ENCODE data around the gene DTD2. TPM values are rescaled to one million over a fixed set of nuclear protein-coding genes. Genes with fewer than 3 reads are reported as not detected.
A peak's percentile ranks its signal among the peaks of the same experiment; 100 is the strongest.

DTD2 gene
- total and polyA plus RNA-seq, 3 experiments from 2014 or later: 18.0 to 28.7 (median 28.4) TPM

DNA sequence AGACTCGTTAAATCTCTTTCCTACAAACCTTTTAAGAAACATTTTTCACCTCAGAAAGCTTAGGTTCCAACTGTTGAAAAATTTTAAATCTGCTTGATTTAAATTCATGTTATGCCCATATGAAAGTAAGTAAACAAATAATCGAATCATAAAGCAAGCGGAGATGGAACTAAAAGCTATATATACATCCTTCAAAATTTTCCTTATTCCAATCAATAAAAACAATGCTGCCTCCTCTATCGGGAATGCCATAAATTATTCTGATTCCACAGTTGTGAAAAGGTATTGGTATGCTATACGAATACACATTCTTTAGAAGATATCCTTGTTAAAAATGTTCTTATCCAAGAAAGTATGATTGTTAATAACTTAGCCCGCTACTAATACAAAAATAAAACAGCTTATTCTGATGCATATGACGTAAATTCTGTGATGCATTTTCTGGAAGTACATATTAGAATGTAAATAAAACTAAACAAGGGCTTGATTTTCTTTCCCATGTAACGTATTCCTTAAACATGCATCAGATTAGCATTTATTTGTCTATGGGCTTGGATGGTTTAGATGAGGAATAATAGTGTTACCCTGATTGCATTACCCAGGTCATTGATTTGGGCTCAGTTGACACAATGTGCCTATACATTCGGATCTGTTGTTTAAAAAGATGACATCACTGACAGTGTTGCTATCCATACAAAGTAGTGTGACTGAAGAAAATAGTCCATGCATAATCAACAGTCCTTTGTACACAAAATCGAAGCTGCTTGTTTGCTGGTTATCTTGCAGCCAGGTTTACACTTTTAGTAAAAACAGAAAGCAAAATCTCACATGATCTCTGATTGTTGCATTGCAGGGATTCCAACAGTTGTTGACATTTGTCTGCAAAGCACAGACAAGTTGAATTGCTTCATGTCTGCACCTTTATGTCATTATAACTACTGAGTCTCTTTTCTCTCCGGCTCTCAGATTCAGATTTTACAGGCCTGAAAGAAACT, 656 bp upstream of the DTD2 start:
- Mint-ChIP-seq H3K27ac (peak overlapping the region; percentile 93 to 98 (median 96)), H3K36me3 (peaks cover 0 to 10% (median 0%) of the 10 kb centered on the region in 3 donors), H3K27me3 (peaks cover 3 to 11% of the 10 kb centered on the region in 2 donors), H3K4me3 (peak overlapping the region; percentile 94 to 97 (median 97)), H3K4me1 (peaks cover 25 to 47% (median 43%) of the 10 kb centered on the region in 3 donors), H3K9me3 (no peaks in the 10 kb centered on the region)
- Histone ChIP-seq H3K27ac (ENCODE audit: low read depth, low read length) (peak overlapping the region; percentile 87), H3K27me3 (ENCODE audit: insufficient read depth, low read length, poor library complexity, severe bottlenecking) (no peaks in the 10 kb centered on the region), H3K36me3 (ENCODE audit: insufficient read depth, low read length) (no peaks in the 10 kb centered on the region), H3K4me1 (ENCODE audit: insufficient read depth, low read length) (peaks cover 15% of the 10 kb centered on the region), H3K9me3 (ENCODE audit: low read length) (no peaks in the 10 kb centered on the region), H3K4me3 (ENCODE audit: low read length) (peak overlapping the region; percentile 85)
- POLR2A ChIA-PET: interaction anchor here (0.6 to 2.0 kb wide), 7 partner anchors 38 to 746 kb away, joined by 3 to 14 read pairs (median 3); partner anchors contain the start of genes HEATR5A and STRN3
- CTCF ChIA-PET: interaction anchor here (2.7 kb wide), 1 partner anchor 37 kb away, joined by 11 read pairs; the partner anchor contains the start of gene HEATR5A
- no peak for DNase-seq

DNA sequence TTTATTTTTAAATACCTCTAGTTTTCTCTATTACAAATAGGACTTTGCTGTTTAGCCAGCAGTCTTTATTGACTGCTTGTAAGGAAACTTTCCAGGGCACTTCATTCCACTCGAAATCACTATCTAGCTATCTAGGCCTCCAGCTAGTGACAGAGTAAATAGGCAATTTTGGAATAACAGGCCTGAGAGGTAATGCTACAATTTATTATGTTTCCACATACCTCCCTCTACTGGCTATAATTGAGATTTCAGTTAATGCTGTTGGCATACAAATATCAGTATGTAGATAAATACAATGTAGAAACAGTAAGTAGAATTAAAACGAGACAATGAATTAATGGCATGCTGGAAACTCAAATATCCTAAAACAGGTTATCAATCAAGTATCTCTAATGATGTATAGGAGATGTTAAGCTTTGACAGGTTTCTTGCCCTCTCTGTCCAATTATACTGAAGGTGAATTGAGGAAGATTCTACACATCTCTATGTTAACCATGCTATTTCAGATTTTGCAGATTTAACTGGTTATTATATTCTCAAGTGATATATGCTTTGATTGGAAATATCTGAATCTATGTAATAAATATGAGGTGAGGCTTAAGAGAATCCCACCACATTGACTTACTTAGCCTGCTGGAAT, 7.2 kb downstream of the DTD2 start:
- peaks cover 2 to 56% (median 8%) of the 10 kb centered on the region in 3 donors for H3K36me3 Mint-ChIP-seq
- Histone ChIP-seq H3K27ac (ENCODE audit: low read depth, low read length) (no peak overlapping the region), H3K4me3 (ENCODE audit: low read length) (no peak overlapping the region), H3K27me3 (ENCODE audit: insufficient read depth, low read length, poor library complexity, severe bottlenecking) (no peaks in the 10 kb centered on the region), H3K36me3 (ENCODE audit: insufficient read depth, low read length) (peaks cover 9% of the 10 kb centered on the region), H3K4me1 (ENCODE audit: insufficient read depth, low read length) (peaks cover 4% of the 10 kb centered on the region), H3K9me3 (ENCODE audit: low read length) (no peaks in the 10 kb centered on the region)
- CTCF ChIA-PET: interaction anchor here (0.7 to 1.4 kb wide), 3 partner anchors 29 to 315 kb away, joined by 3 to 5 read pairs (median 3); partner anchors contain the start of gene HEATR5A
- POLR2A ChIA-PET: no interaction called here
- no peak overlapping the region for H3K27ac Mint-ChIP-seq
- no peaks in the 10 kb centered on the region for H3K27me3 Mint-ChIP-seq
- H3K9me3 Mint-ChIP-seq: no peaks in the 10 kb centered on the region
- no peak for DNase-seq
- no peak overlapping the region for H3K4me3 Mint-ChIP-seq
- H3K4me1 Mint-ChIP-seq: peaks cover 0 to 15% (median 13%) of the 10 kb centered on the region in 3 donors

GRCh38 chr14:31449136-31449535, 8.2 kb downstream of the DTD2 start:
- Histone ChIP-seq H3K4me3 (ENCODE audit: low read length) (no peak overlapping the region), H3K4me1 (ENCODE audit: insufficient read depth, low read length) (peaks cover under 1% of the 10 kb centered on the region), H3K9me3 (ENCODE audit: low read length) (no peaks in the 10 kb centered on the region), H3K27ac (ENCODE audit: low read depth, low read length) (no peak overlapping the region), H3K27me3 (ENCODE audit: insufficient read depth, low read length, poor library complexity, severe bottlenecking) (no peaks in the 10 kb centered on the region), H3K36me3 (ENCODE audit: insufficient read depth, low read length) (peaks cover 9% of the 10 kb centered on the region)
- H3K27ac Mint-ChIP-seq: no peak overlapping the region
- no peaks in the 10 kb centered on the region for H3K27me3 Mint-ChIP-seq
- no peak for DNase-seq
- ChIA-PET POLR2A (no interaction called here), CTCF (interaction anchor here (0.6 to 1.4 kb wide), 4 partner anchors 28 to 314 kb away, joined by 3 to 5 read pairs (median 4); partner anchors contain the start of gene HEATR5A)
- H3K4me1 Mint-ChIP-seq: peaks cover 0 to 7% (median 5%) of the 10 kb centered on the region in 3 donors
- no peaks in the 10 kb centered on the region for H3K9me3 Mint-ChIP-seq
- H3K4me3 Mint-ChIP-seq: no peak overlapping the region
- peaks cover 2 to 56% (median 10%) of the 10 kb centered on the region in 3 donors for H3K36me3 Mint-ChIP-seq

- no peak overlapping the region for H3K27ac Mint-ChIP-seq
- POLR2A ChIA-PET: no interaction called here
Measured at GRCh38 chr14:31445703-31446102, 11.6 kb downstream of the DTD2 start.

DNA sequence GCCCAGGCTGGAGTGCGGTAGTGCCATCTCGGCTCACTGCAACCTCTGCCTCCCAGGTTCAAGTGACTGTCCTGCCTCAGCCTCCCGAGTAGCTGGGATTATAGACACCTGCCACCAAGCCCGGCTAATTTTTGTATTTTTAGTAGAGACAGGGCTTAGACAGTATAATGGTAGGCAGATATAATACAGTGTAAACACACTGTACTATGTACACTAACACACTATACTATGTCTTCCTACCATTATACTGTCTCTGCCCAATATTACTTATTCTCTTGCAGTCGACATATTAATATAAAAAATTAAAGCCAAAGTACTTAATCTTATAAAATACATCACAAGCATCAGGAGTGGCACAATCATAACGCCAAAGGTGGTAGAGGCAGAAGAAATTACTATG, 15.0 kb downstream of the DTD2 start:
- H3K36me3 Mint-ChIP-seq: peaks cover 6 to 18% (median 16%) of the 10 kb centered on the region in 3 donors
- H3K9me3 ChIP-seq (ENCODE audit: low read length): no peaks in the 10 kb centered on the region
- no peak for DNase-seq
- no peak overlapping the region for H3K4me3 Mint-ChIP-seq
- no peak overlapping the region for H3K27ac Mint-ChIP-seq
- no peaks in the 10 kb centered on the region for H3K27me3 Mint-ChIP-seq
- H3K4me1 ChIP-seq (ENCODE audit: insufficient read depth, low read length): no peaks in the 10 kb centered on the region
- POLR2A ChIA-PET: no interaction called here
- H3K4me3 ChIP-seq (ENCODE audit: low read length): no peak overlapping the region
- H3K27me3 ChIP-seq (ENCODE audit: insufficient read depth, low read length, poor library complexity, severe bottlenecking): no peaks in the 10 kb centered on the region
- H3K4me1 Mint-ChIP-seq: no peaks in the 10 kb centered on the region
- H3K36me3 ChIP-seq (ENCODE audit: insufficient read depth, low read length): no peaks in the 10 kb centered on the region
- H3K9me3 Mint-ChIP-seq: no peaks in the 10 kb centered on the region
- H3K27ac ChIP-seq (ENCODE audit: low read depth, low read length): no peak overlapping the region
- CTCF ChIA-PET: no interaction called here

More at GRCh38 chr14:31445703-31446102, 11.6 kb downstream of the DTD2 start:
- H3K27me3 ChIP-seq (ENCODE audit: insufficient read depth, low read length, poor library complexity, severe bottlenecking): no peaks in the 10 kb centered on the region
- H3K27ac ChIP-seq (ENCODE audit: low read depth, low read length): no peak overlapping the region
- DNase-seq: no peak
- CTCF ChIA-PET: interaction anchor here (1.3 kb wide), 1 partner anchor 25 kb away, joined by 3 read pairs; the partner anchor contains the start of gene HEATR5A
- Mint-ChIP-seq H3K4me3 (no peak overlapping the region), H3K27me3 (no peaks in the 10 kb centered on the region), H3K36me3 (peaks cover 2 to 33% (median 11%) of the 10 kb centered on the region in 3 donors), H3K9me3 (no peaks in the 10 kb centered on the region), H3K4me1 (no peaks in the 10 kb centered on the region)
- H3K4me3 ChIP-seq (ENCODE audit: low read length): no peak overlapping the region
- no peaks in the 10 kb centered on the region for H3K9me3 ChIP-seq (ENCODE audit: low read length)
- H3K36me3 ChIP-seq (ENCODE audit: insufficient read depth, low read length): no peaks in the 10 kb centered on the region
- H3K4me1 ChIP-seq (ENCODE audit: insufficient read depth, low read length): no peaks in the 10 kb centered on the region

DNA sequence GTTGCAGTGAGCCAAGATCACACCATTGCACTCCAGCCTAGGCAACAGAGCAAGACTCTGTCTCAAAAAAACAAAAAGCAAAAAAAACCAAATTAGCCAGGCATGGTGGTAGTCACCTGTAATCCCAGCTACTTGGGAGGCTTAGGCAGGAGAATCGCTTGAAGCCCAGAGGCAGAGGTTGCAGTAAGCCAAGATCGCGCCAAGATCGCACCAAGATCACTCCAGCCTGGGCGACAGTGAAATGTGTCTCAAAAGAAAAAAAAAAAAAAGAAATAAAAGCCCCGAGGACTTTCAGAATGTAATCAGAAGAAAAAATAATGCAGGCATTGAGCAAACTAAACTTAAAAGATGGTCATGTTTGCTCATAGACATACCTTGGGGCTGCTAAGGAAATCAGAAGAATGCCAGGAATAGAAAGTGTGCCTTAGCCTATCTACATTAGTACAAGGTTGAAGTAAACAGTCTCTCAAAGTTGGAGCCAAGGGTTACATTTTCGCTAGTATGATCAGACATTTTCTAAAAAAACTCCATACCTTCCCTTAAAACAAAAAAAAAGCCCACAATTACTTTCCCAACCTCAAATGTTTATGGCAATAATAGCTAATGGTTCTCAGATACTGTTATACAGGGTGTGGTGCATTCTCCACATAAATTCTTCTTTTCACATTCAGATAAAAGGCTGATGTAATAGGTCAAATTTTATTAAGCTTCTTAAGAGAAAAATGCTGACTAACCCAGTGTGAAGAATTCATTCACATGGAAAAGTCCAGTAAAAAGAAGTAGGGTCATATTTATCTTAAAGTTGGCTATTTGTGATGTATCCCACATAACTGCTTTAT, 15.8 kb downstream of the DTD2 start:
- Mint-ChIP-seq H3K4me3 (no peak overlapping the region), H3K9me3 (no peaks in the 10 kb centered on the region), H3K4me1 (no peaks in the 10 kb centered on the region), H3K27me3 (no peaks in the 10 kb centered on the region), H3K27ac (no peak overlapping the region), H3K36me3 (peaks cover 6 to 18% (median 12%) of the 10 kb centered on the region in 3 donors)
- ChIA-PET CTCF (no interaction called here), POLR2A (no interaction called here)
- H3K27me3 ChIP-seq (ENCODE audit: insufficient read depth, low read length, poor library complexity, severe bottlenecking): no peaks in the 10 kb centered on the region
- no peaks in the 10 kb centered on the region for H3K36me3 ChIP-seq (ENCODE audit: insufficient read depth, low read length)
- no peak for DNase-seq
- H3K4me3 ChIP-seq (ENCODE audit: low read length): no peak overlapping the region
- H3K4me1 ChIP-seq (ENCODE audit: insufficient read depth, low read length): no peaks in the 10 kb centered on the region
- no peaks in the 10 kb centered on the region for H3K9me3 ChIP-seq (ENCODE audit: low read length)
- no peak overlapping the region for H3K27ac ChIP-seq (ENCODE audit: low read depth, low read length)

DNA sequence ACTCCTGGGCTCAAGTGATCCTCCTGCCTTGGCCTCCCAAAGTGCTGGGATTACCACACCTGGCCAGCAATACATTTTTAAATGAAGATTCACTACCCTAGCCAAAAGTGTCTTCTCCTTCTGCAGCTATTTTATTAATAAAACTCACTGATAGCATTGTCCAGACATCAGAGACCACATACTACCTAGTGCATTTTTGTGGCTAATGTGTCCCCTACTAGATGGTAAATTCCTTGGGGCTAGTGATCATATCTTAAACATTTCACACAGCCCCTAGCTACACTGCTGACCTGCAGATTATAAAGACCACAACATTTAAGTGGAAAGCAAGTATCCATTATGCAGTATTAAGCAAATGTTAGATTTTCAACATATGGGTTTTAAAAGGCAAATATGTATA, 17.0 kb downstream of the DTD2 start:
- Mint-ChIP-seq H3K27me3 (no peaks in the 10 kb centered on the region), H3K36me3 (peaks cover 2 to 13% (median 3%) of the 10 kb centered on the region in 3 donors), H3K4me3 (no peak overlapping the region), H3K9me3 (no peaks in the 10 kb centered on the region), H3K4me1 (no peaks in the 10 kb centered on the region), H3K27ac (no peak overlapping the region)
- Histone ChIP-seq H3K9me3 (ENCODE audit: low read length) (no peaks in the 10 kb centered on the region), H3K27me3 (ENCODE audit: insufficient read depth, low read length, poor library complexity, severe bottlenecking) (no peaks in the 10 kb centered on the region), H3K36me3 (ENCODE audit: insufficient read depth, low read length) (no peaks in the 10 kb centered on the region), H3K4me1 (ENCODE audit: insufficient read depth, low read length) (no peaks in the 10 kb centered on the region), H3K4me3 (ENCODE audit: low read length) (no peak overlapping the region), H3K27ac (ENCODE audit: low read depth, low read length) (no peak overlapping the region)
- DNase-seq: no peak
- POLR2A ChIA-PET: no interaction called here
- CTCF ChIA-PET: no interaction called here
